Panc1 (cell line): ENCODE measurements around the gene UBE2R2. TPM values are rescaled to one million over a fixed set of nuclear protein-coding genes. Genes with fewer than 3 reads are reported as not detected.
"Not testable (repeated sequence)": the region's sequence is repeated elsewhere in the genome, so short reads cannot be mapped to it uniquely, and the experiment has no call there.

Experiments used
- ATAC-seq: fragments of 200-7000 bp; cut with Tn5 transposase; 2 replicates; pipeline ENCODE4 v1.9.1; 2020; ENCODE audit warnings: mild to moderate bottlenecking, moderate library complexity
- BruUV-seq: library from RNA; stranded (reverse); fragments of 400-500 nt; replicated peaks from 2 replicates; lab custom pipeline; 2021; lab: Mats Ljungman, UMichigan
- CTCF ChIA-PET: fragments of 300-600 bp; sonication (Branson Sonifier 250); formaldehyde crosslinking; loops from one replicate; lab custom pipeline; 2022; ENCODE audit warnings: antibody characterized with exemption; lab: Charles Lee
- POLR2A ChIA-PET: fragments of 300-600 bp; sonication (Branson Sonifier 250); formaldehyde crosslinking; loops from one replicate; lab custom pipeline; 2022; ENCODE audit warnings: antibody characterized with exemption; lab: Charles Lee
- DNase-seq: peaks from one replicate; pipeline ENCODE4 v3.0.0-alpha.2; 2010; ENCODE audit warnings: low read depth, low spot score
- H3K27ac ChIP-seq: 2 replicates; pipeline ENCODE4 v1.5.1; 2011; ENCODE audit warnings: mild to moderate bottlenecking, low read length, inconsistent platforms
- H3K27me3 ChIP-seq: fragments of 200-500 bp; sonication (Bioruptor generic); 2 replicates; pipeline ENCODE4 v1.6.0; 2014; ENCODE audit warnings: low read length, inconsistent platforms; ENCODE audit not compliant: control insufficient read depth, insufficient read depth
- H3K36me3 ChIP-seq: fragments of 200-500 bp; sonication (Bioruptor generic); 2 replicates; pipeline ENCODE4 v1.5.1; 2014; ENCODE audit warnings: inconsistent platforms, mild to moderate bottlenecking, low read length, moderate library complexity; ENCODE audit not compliant: control insufficient read depth, insufficient read depth
- H3K4me1 ChIP-seq: 2 replicates; pipeline ENCODE4 v1.5.1; 2011; ENCODE audit warnings: inconsistent platforms, mild to moderate bottlenecking, low read length, moderate library complexity; ENCODE audit not compliant: control insufficient read depth, insufficient read depth
- H3K4me3 ChIP-seq, 2 experiments: 2 replicates each; pipeline ENCODE4 v1.5.1; 2011 to 2012; ENCODE audit warnings: low read depth in 2 of 2, low read length in 2 of 2, mild to moderate bottlenecking in 2 of 2, inconsistent platforms in 1 of 2, moderate library complexity in 1 of 2
- H3K9me3 ChIP-seq: fragments of 200-500 bp; sonication (Bioruptor generic); 2 replicates; pipeline ENCODE4 v1.5.1; 2014; ENCODE audit warnings: low read depth, mild to moderate bottlenecking, inconsistent platforms, low read length, moderate library complexity; ENCODE audit not compliant: control insufficient read depth, insufficient read depth
- POLR2AphosphoS5 ChIP-seq: IDR thresholded peaks from 2 replicates; pipeline ENCODE4 v1.6.1; 2012; ENCODE audit warnings: mild to moderate bottlenecking, low read depth, low read length, moderate library complexity
- SIN3A ChIP-seq: IDR thresholded peaks from 2 replicates; pipeline ENCODE4 v1.6.1; 2012; ENCODE audit warnings: low read depth, mild to moderate bottlenecking, low read length, moderate library complexity, borderline replicate concordance; ENCODE audit not compliant: insufficient read depth
- TCF7L2 ChIP-seq: IDR thresholded peaks from 2 replicates; pipeline ENCODE4 v1.6.1; 2011; ENCODE audit warnings: mild to moderate bottlenecking, low read depth, low read length, inconsistent platforms
- in situ Hi-C: cut with HindIII; loops from 2 replicates; pipeline ENCODE4 v1.10.0; 2016; ENCODE audit warnings: low sequenced_read_pairs, low pct_unique_long_range_greater_than_20kb
- intact Hi-C: fragments of 100-400 bp; cut with micrococcal nuclease; formaldehyde crosslinking; loops from one replicate; pipeline ENCODE4 v1.10.0; 2022; ENCODE audit not compliant: unreplicated experiment
- total RNA-seq: library from RNA; stranded (reverse); gene quantifications from one replicate; pipeline ENCODE4 v1.2.1, GENCODE V29; 2021; ENCODE audit not compliant: unreplicated experiment
- TF ChIP-seq, protein P1 (sequence below): fragments of 450-650 bp; IDR thresholded peaks from 2 replicates; pipeline ENCODE4 v1.5.1; 2017; ENCODE audit warnings: mild to moderate bottlenecking
- TF ChIP-seq, protein P2 (sequence below), 2 experiments: IDR thresholded peaks; 2 replicates each; pipeline ENCODE4 v1.6.1; 2011 to 2012; ENCODE audit warnings: low read depth in 2 of 2, control low read depth in 1 of 2, low read length in 1 of 2, mild to moderate bottlenecking in 1 of 2, moderate library complexity in 1 of 2; ENCODE audit not compliant: insufficient read depth in 1 of 2

Gene UBE2R2
- total RNA-seq, 1 experiment from 2014 or later, result 67.2 TPM

GRCh38 chr9:33843312-33843961, 26.5 kb downstream of the UBE2R2 start:
- Histone ChIP-seq H3K9me3 (no peaks in the 10 kb centered on the region), H3K27me3 (no peaks in the 10 kb centered on the region), H3K27ac (no peak overlapping the region), H3K36me3 (no peaks in the 10 kb centered on the region), H3K4me3 (no peak overlapping the region), H3K4me1 (peaks cover 5% of the 10 kb centered on the region; the same call in 1 of the 2 replicates)
- TF ChIP-seq SIN3A (no peak), TCF7L2 (no peak), POLR2AphosphoS5 (no peak)
- TF ChIP-seq, protein P1, sequence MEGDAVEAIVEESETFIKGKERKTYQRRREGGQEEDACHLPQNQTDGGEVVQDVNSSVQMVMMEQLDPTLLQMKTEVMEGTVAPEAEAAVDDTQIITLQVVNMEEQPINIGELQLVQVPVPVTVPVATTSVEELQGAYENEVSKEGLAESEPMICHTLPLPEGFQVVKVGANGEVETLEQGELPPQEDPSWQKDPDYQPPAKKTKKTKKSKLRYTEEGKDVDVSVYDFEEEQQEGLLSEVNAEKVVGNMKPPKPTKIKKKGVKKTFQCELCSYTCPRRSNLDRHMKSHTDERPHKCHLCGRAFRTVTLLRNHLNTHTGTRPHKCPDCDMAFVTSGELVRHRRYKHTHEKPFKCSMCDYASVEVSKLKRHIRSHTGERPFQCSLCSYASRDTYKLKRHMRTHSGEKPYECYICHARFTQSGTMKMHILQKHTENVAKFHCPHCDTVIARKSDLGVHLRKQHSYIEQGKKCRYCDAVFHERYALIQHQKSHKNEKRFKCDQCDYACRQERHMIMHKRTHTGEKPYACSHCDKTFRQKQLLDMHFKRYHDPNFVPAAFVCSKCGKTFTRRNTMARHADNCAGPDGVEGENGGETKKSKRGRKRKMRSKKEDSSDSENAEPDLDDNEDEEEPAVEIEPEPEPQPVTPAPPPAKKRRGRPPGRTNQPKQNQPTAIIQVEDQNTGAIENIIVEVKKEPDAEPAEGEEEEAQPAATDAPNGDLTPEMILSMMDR, result no peak
- TF ChIP-seq, protein P2, sequence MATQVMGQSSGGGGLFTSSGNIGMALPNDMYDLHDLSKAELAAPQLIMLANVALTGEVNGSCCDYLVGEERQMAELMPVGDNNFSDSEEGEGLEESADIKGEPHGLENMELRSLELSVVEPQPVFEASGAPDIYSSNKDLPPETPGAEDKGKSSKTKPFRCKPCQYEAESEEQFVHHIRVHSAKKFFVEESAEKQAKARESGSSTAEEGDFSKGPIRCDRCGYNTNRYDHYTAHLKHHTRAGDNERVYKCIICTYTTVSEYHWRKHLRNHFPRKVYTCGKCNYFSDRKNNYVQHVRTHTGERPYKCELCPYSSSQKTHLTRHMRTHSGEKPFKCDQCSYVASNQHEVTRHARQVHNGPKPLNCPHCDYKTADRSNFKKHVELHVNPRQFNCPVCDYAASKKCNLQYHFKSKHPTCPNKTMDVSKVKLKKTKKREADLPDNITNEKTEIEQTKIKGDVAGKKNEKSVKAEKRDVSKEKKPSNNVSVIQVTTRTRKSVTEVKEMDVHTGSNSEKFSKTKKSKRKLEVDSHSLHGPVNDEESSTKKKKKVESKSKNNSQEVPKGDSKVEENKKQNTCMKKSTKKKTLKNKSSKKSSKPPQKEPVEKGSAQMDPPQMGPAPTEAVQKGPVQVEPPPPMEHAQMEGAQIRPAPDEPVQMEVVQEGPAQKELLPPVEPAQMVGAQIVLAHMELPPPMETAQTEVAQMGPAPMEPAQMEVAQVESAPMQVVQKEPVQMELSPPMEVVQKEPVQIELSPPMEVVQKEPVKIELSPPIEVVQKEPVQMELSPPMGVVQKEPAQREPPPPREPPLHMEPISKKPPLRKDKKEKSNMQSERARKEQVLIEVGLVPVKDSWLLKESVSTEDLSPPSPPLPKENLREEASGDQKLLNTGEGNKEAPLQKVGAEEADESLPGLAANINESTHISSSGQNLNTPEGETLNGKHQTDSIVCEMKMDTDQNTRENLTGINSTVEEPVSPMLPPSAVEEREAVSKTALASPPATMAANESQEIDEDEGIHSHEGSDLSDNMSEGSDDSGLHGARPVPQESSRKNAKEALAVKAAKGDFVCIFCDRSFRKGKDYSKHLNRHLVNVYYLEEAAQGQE (IDR thresholded peaks at IDR 0.05; ENCODE audit: insufficient read depth in 1 of 2, low read depth in 2 of 2, low read length in 1 of 2), result no peak
- ChIA-PET POLR2A (no interaction called here), CTCF (no interaction called here)
- intact Hi-C loops, result no loop called here
- ATAC-seq, result no peak
- no peak for DNase-seq
- BruUV-seq, result no TSS peak
- in situ Hi-C loops, result no loop called here

- H3K27me3 ChIP-seq, result no peaks in the 10 kb centered on the region
- no peak for ATAC-seq
- no peak for DNase-seq
- H3K27ac ChIP-seq, result no peak overlapping the region
- H3K4me1 ChIP-seq, result peaks cover 23% of the 10 kb centered on the region; the same call in 1 of the 2 replicates
- ChIA-PET POLR2A (interaction anchor here (0.6 to 0.7 kb wide), 2 partner anchors 25 to 108 kb away, joined by 5 to 10 read pairs; no protein-coding TSS in a partner anchor), CTCF (no interaction called here)
- in situ Hi-C loops, result no loop called here
- H3K4me3 ChIP-seq, result no peak overlapping the region
- no TSS peak for BruUV-seq
- H3K36me3 ChIP-seq, result no peaks in the 10 kb centered on the region
- intact Hi-C loops, result no loop called here
- H3K9me3 ChIP-seq, result no peaks in the 10 kb centered on the region
- TF ChIP-seq TCF7L2 (no peak), POLR2AphosphoS5 (no peak), SIN3A (no peak)
- TF ChIP-seq, protein P2 (IDR thresholded peaks at IDR 0.05; ENCODE audit: insufficient read depth in 1 of 2, low read depth in 2 of 2, low read length in 1 of 2), result no peak
- TF ChIP-seq, protein P1, result no peak
These were observed 29.3 kb downstream of the UBE2R2 start for GRCh38 chr9:33846231-33846630.

DNA sequence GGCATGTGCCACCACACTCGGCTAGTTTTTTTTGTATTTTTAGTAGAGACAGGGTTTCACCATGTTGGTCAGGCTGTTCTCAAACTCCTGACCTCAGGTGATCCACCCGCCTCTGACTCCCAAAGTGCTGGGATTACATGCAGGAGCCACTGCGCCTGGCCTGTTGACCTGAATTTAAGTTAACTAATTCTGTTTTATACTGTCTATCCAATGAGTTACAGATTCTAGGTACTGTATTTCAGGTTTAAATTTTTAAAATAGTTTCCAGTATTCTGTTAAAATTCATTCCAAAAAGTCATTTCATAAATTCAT, 30.9 kb downstream of the UBE2R2 start:
- in situ Hi-C loops, intact Hi-C loops, H3K9me3 ChIP-seq, DNase-seq, BruUV-seq, H3K36me3 ChIP-seq, ATAC-seq, CTCF ChIA-PET, POLR2A ChIA-PET, H3K27me3 ChIP-seq, H3K4me3 ChIP-seq, H3K27ac ChIP-seq: not testable (repeated sequence)
- H3K4me1 ChIP-seq, result peaks cover 32% of the 10 kb centered on the region; the same call in 1 of the 2 replicates
